HG02970 (cell line): Measurements from ENCODE around the gene RAPSN.

Experiments used
- ATAC-seq: cut with Tn5 transposase; IDR thresholded peaks from one replicate; pipeline ENCODE4 v1.9.1; 2021; ENCODE audit warnings: mild to moderate bottlenecking, moderate library complexity, moderate number of reproducible peaks; ENCODE audit not compliant: unreplicated experiment, low FRiP score

RAPSN gene

GRCh38 chr11:47436726-47437125 is 12.2 kb downstream of the RAPSN start:
- ATAC-seq: no peak

DNA sequence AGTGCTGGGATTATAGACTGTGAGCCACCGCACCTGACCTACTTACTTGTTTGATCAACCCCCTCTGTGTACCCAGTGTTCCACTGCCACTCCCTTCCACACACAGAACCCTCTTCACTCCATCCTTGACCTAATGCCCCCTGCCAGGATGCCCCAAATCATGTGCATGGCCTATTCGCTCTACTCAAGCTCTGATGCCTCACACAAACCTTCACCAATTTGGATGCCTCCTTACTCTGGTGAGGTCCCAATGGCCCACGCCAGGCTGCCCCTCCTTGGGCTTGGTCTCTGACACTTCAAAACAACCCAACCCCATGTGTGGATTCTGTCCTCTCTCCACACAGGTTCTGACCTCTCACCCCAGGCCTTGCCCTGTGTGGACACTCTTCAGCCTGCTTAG is 13.2 kb downstream of the RAPSN start:
- ATAC-seq: no peak

DNA sequence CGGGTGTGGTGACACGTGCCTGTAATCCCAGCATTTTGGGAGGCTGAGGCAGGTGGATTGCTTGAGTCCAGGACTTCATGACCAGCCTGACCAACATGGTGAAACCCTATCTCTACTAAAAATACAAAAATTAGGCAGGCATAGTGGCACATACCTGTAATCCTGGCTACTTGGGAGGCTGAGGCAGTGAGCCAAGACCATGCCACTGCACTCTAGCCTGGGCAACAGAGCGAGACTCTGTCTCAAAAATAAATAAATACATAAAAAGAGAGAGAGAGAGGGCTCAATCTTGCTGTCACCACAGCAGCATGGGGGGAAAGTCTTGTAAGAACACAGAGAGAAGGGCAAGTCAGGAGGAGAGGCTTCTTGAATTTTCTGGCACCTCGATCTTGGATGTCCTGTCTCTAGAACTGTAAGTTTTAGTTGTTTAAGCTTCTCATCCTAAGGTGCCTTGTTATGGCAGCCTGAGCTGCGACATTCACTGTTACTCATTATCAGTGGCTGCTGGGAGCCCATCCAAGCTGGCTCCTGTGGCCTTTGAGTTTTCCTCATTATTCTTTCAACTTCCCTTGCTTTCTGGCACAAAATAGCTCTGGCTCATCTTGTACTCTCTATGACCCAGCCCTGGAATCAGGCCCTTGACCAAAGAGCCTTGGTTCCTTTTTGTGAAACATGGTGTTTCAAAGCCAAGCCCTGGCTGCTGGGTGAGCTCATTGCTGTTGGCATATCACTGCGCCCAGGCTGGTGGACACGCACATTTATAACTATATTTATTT is 14.7 kb downstream of the RAPSN start:
- no peak for ATAC-seq

DNA sequence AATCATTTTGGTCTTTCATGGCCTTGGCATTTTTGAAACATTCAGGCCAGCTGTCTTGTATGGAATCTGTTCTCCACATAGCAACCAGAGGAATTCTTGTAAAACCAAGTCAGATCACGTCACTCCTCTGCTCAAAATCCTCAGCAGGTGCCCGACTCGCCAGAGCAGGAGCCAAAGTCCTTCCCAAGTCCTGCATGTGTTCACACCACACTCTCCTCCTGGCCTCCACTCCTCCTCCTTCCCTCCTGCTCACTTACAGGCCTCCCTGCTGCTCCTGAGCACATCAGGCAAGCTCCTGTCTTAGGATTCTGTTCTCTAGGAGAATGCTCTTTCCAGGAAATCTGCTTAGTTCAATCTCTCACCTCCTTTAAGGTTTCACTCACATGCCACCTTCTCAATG is 15.8 kb downstream of the RAPSN start:
- ATAC-seq: no peak

DNA sequence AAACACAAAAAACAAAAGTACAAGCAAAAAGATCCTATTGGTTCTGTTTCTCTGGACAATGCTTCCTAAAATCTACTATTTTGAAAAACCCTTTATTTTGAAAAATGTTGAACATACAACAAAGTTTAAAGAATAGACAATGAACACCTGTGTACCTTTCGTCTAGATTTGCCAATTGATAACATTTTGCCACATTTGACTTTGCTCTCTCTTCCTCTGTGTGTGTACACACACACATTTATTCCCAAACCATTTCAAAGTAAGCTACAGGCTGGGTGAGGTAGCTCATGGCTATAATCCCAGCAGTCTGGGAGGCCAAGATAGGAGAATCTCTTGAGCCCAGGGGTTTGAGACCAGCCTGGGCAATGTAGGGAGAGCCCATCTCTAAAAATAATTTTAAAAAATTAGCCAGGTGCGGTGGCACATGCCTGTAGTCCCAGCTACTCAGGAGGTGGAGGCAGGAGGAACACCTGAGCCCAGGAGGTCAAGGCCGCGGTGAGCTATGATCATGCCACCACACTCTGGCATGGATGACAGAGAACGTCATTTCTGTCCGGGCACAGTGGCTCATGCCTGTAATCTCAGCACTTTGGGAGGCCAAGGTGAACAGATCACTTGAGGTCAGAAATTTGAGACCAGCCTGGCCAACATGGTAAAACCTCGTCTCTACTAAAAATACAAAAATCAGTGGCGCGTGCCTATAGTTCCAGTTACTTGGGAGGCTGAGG is 17.4 kb downstream of the RAPSN start:
- no peak for ATAC-seq

DNA sequence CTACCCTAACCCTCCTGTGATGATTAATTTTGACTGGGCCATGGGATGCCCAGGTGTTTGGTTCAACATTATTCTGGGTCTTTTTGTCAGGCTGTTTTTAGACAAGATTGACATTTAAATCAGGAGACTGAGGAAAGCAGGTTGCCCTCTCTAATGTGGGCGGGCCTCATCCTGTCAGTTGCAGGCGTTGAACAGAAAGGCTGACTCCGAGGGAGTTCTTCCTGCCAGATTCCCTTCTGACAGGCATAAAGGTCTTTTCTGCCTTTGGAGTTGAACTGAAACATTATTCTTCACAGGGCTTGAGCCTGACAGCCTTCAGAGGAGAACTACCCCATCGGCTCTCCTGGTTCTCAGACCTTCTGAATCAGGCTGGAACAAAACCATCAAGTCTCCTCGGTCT is 18.4 kb downstream of the RAPSN start:
- no peak for ATAC-seq

DNA sequence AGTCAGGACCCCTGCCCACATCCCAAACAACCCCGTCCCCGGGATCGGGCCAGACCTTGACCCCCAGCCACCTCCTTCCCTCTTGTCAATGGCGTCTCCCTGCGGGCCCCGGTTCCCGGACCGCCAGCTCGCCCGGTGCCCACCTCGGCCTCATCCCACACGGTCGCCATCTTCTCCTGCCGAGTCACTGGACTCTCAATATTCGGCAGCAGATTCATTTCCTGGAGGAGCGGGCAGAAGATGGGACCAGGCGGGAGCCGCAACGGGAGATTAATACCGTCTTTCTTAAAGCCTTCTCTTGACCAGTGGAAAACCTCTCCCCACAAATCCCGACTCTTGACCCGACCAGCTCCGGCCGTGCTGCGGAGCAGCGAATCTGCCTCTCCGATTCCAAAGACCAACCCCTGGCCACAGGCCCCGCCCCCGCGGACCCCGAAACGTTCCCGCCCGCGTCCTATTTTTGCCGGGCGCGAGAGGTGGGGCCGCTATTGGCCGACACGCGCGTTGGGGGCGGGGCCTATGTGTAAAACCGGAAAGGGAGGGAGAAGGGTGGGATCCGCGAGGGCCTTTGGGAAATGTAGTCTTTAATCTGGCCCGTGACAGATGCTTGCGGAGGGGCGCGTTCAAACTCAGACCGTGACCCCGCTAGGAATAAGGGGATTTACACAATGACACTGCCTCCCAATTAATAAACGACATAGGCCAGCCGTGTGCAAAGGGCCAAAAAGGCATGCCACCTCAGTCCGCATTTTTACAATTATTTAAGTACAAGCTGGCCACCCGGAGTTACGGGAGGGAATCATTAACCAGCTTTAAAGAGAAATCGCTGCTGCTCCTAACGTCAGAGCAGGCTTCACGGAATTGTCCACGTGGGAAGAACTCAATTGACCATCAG is 22.6 kb downstream of the RAPSN start, which contains the start of gene PSMC3:
PSMC3 (minus strand) TSS at position 378 of the 895 bp plus-strand sequence; CDS start at position 218, 160 bp downstream.
- ATAC-seq: peak; percentile 86

GRCh38 chr11:47425611-47426010 is 23.3 kb downstream of the RAPSN start:
- ATAC-seq: no peak

DNA sequence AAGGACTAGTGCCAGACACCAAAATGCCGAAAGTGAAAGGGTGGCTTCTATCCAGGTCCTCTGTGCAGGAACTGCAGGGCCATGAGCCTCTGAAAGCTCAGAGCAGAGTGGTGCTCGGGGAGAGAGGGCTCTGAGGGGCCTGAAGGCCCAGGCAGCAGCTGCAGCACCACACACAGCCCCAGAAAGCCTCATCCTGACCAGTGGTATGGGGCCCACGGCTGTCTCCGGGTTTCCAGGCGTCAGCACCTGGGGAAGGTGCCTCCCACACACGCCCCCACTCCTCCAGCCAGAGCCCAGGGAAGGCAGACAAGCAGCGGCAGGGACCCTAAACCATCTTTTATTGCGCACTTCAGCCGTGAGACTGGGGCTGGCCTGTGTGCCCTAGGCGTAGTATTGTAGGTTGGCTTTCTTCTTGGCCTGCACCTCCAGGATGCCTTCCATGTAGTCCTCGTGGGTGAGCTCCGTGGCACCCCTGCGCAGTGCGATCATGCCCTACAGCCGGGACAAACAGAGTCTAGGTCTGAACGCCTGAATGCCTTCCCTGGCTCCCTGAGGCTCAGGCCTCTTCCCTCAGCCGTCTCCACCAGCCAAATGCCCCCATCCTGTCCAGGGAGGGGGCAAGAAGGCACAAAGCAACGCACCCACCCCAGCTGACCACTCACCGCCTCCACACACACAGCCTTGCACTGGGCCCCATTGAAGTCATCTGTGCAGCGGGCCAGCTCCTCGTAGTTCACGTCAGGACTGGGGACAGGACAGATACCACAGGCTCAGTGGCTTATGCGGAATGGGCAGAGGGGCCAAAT is 30.3 kb downstream of the RAPSN start:
- ATAC-seq: no peak

DNA sequence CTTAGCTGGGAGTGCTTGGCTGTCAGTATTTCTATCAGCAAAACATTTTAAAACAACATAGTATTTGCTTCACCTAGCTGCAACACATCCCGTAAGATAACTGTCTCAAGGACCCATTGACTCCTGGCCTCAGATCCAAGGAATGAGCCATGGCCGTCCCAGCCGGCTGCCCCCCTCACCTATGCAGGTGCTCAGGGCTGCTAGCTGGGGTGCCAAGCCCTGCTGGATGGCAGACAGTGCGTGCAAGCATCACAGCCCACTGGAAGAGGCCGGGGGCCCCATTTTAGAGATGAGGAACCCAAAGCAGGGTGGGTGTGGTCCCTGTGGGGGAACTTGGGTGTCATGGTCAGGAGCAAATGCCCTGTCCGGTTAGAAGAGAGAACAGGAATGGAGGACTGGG is 31.2 kb downstream of the RAPSN start:
- no peak for ATAC-seq

DNA sequence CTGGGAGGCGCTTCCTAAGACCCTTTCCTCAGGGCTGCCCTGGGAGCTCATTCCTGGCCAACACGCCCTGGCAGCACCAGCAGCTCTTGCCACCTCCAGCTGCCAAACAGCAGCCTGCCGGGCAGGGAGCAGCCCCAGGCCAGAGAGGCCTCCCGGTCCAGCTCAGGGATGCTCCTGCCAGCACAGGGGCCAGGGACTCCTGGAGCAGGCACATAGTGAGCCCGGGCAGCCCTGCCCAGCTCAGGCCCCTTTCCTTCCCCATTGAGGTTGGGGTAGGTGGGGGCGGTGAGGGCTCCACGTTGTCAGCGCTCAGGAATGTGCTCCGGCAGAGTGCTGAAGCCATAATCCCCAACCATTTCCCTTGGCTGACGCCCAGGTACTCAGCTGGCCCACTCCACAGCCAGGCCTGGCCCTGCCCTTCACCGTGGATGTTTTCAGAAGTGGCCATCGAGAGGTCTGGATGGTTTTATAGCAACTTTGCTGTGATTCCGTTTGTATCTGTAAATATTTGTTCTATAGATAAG is 32.9 kb downstream of the RAPSN start:
- no peak for ATAC-seq

- no peak for ATAC-seq
Measured at GRCh38 chr11:47415091-47415854, 33.7 kb downstream of the RAPSN start.

DNA sequence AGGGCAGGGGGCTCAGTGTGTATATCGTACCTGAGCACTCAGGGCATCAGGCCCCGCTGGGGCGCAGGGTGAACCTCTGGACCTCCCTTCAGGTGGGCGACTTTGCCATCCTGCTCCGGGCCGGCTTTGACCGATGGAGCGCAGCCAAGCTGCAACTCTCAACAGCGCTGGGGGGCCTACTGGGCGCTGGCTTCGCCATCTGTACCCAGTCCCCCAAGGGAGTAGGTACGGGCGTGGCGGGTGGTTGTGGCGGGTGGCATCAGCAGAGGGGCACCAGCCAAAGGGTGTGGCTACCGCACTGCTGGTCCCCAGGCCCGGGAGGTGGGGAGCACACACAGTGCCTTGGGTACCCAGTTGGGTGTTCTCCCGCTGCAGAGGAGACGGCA is 34.3 kb downstream of the RAPSN start:
- no peak for ATAC-seq

DNA sequence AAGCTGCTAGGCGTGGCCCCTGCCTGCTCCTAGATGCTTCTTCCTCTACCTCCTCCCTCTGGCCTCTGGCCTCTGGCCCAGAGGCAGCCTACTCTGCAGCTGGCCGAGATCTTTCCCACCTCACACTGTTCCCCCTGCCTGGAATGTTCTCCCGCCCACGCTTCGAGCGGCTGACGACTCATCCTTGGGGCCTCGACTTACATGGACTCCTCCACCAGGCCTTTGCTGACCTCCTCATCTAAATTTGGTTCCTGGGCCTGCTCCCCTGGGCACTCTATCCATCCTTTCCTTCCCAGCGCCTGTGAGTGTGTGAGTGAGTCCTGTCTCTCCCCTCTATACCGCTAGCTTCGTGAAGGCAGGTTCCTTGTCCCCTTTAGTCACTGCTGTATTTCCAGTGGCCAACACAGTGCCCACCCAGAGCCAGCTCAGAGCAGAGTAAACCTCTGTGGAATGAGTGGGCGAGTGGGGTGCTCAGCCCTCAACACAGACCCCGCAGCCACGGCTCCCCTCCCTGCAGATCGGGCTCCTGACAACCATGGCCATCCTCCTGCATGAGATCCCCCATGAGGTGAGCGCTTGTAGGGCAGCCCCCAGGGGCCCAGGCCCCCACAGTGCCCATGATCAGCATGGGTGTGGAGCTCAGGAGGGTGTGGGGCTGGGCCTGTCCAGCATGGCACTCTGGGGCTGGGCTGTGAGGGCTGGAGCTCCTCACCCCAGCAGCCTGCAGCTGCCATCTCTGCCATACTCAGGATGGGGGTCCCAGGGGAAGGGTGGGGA is 34.8 kb downstream of the RAPSN start:
- ATAC-seq: no peak

- no peak for ATAC-seq
Measured at GRCh38 chr11:47413351-47413750, 35.6 kb downstream of the RAPSN start.

DNA sequence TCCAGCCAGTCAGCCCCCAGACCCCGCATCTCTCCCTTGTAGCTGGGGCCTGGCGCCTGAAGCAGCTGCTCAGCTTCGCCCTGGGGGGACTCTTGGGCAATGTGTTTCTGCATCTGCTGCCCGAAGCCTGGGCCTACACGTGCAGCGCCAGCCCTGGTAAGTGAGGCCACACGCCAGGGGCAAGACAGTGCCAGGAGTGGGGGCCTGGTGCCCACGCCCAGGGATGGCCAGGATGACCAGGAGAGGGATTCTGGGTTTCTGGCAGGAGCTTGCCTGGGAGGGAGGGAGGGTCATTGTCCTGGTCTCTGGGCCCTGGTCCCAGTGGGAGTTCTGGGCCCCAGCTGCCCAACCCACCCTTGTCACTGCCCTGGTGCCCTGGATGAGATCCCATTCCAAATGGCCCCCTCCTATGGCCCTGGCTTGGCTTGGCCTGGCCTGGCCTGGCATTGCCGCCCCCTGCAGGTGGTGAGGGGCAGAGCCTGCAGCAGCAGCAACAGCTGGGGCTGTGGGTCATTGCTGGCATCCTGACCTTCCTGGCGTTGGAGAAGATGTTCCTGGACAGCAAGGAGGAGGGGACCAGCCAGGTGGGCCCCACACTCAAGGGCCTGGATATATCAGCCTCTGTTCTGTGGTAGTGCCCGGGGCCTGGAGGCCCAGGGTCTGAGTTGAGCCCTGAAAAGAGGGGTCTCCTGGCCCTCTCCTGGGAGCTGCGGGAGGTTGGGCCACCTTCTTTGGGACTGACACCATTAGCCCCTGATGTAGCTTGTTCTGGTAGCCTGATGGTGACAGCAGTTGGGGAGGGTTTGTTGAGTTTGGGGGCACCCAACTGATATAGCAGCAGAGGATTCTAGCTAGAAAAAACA is 36.8 kb downstream of the RAPSN start:
- no peak for ATAC-seq
